ENCODE measurements around the gene CMTM1.

Gene CMTM1

GRCh38 chr16:66566051-66566901 lies at the start of gene CMTM1:
TSS of gene CMTM1 (plus strand) at chr16:66566439. CDS start at chr16:66566514, 75 bp downstream.
- DNase-seq = no peak

- no peak for DNase-seq
These were observed 49.8 kb upstream of the CMTM1 start for GRCh38 chr16:66516509-66516807.

GRCh38 chr16:66516808-66517585 lies 49.2 kb upstream of the CMTM1 start:
- peak; percentile 90 for DNase-seq

- DNase-seq = no peak
These were observed 48.5 kb upstream of the CMTM1 start for GRCh38 chr16:66517586-66518263.

GRCh38 chr16:66519482-66520373 lies 46.5 kb upstream of the CMTM1 start:
- no peak for DNase-seq

GRCh38 chr16:66520406-66521170 lies 45.7 kb upstream of the CMTM1 start:
- DNase-seq = no peak

GRCh38 chr16:66521252-66521713 lies 45.0 kb upstream of the CMTM1 start:
- DNase-seq = no peak

- DNase-seq = no peak
These were observed 44.1 kb upstream of the CMTM1 start for GRCh38 chr16:66521951-66522771.

GRCh38 chr16:66522816-66523590 lies 43.2 kb upstream of the CMTM1 start:
- no peak for DNase-seq

GRCh38 chr16:66523861-66524354 lies 42.3 kb upstream of the CMTM1 start:
- no peak for DNase-seq

- DNase-seq = no peak
These were observed 41.6 kb upstream of the CMTM1 start for GRCh38 chr16:66524601-66525164.

GRCh38 chr16:66525396-66526180 lies 40.7 kb upstream of the CMTM1 start:
- no peak for DNase-seq

GRCh38 chr16:66528294-66528693 lies 37.9 kb upstream of the CMTM1 start:
- DNase-seq = no peak

GRCh38 chr16:66529475-66529874 lies 36.8 kb upstream of the CMTM1 start:
- DNase-seq = no peak

- DNase-seq = no peak
These were observed 31.9 kb upstream of the CMTM1 start for GRCh38 chr16:66534376-66534799.

GRCh38 chr16:66536525-66536924 lies 29.7 kb upstream of the CMTM1 start:
- no peak for DNase-seq

GRCh38 chr16:66537236-66537635 lies 29.0 kb upstream of the CMTM1 start:
- DNase-seq = no peak

GRCh38 chr16:66538910-66539309 lies 27.3 kb upstream of the CMTM1 start:
- no peak for DNase-seq
